Endothelial cell of umbilical vein (primary cell): Measurements from ENCODE around the gene POLN. TPM values are rescaled to one million over a fixed set of nuclear protein-coding genes. Genes with fewer than 3 reads are reported as not detected.

ENCODE experiments used
- BruUV-seq: library from RNA; stranded (reverse); fragments of 400-500 nt; replicated peaks from 2 replicates; lab custom pipeline; 2021; lab: Mats Ljungman, UMichigan
- CTCF ChIA-PET: fragments of 300-600, 350-600 bp; sonication (Branson Sonifier 250); formaldehyde crosslinking; loops from one replicate; lab custom pipeline; 2021; ENCODE audit warnings: antibody characterized with exemption, inconsistent platforms; lab: Charles Lee
- POLR2A ChIA-PET: fragments of 300-600, 350-600 bp; sonication (Branson Sonifier 250); formaldehyde crosslinking; loops from one replicate; lab custom pipeline; 2021; ENCODE audit warnings: antibody characterized with exemption, inconsistent platforms; lab: Charles Lee
- DNase-seq: peaks from one replicate; pipeline ENCODE4 v3.0.0-alpha.2; 2011; ENCODE audit warnings: low read depth, low spot score
- FAIRE-seq: peaks from 2 replicates; lab custom pipeline; 2011; peaks lifted over from hg19 to GRCh38; lab: Jason Lieb, UNC
- H2AFZ ChIP-seq: 2 replicates; pipeline ENCODE4 v1.6.0; 2012; ENCODE audit warnings: low read depth, low read length, control low read depth, inconsistent platforms
- H3K27ac ChIP-seq: 2 replicates; pipeline ENCODE4 v1.5.1; 2011; ENCODE audit warnings: low read depth, mild to moderate bottlenecking, control low read depth, low read length, moderate library complexity; ENCODE audit not compliant: insufficient read depth
- H3K27me3 ChIP-seq, 2 experiments: 2 replicates each; pipeline versions ENCODE4 v1.6.0 to v1.6.1; 2011; ENCODE audit warnings: low read length in 2 of 2, mixed read lengths in 1 of 2; ENCODE audit not compliant: control insufficient read depth in 2 of 2, insufficient read depth in 2 of 2
- H3K36me3 ChIP-seq, 2 experiments: 2 replicates in 1 of 2; 3 replicates in 1 of 2; pipeline ENCODE4 v1.5.1; 2011; ENCODE audit warnings: low read length in 2 of 2, mild to moderate bottlenecking in 1 of 2, moderate library complexity in 1 of 2; ENCODE audit not compliant: control insufficient read depth in 2 of 2, insufficient read depth in 2 of 2; ENCODE audit errors: extremely low read depth in 1 of 2
- H3K4me1 ChIP-seq: 3 replicates; pipeline ENCODE4 v1.5.1; 2011; ENCODE audit warnings: mild to moderate bottlenecking, low read length; ENCODE audit not compliant: control insufficient read depth, insufficient read depth; ENCODE audit errors: extremely low read depth
- H3K4me2 ChIP-seq: 2 replicates; pipeline ENCODE4 v1.6.1; 2011; ENCODE audit warnings: low read length, control low read depth, mixed read lengths; ENCODE audit not compliant: insufficient read depth
- H3K4me3 ChIP-seq, 3 experiments: fragments of 200-600 bp in 1 of 3; sonication (generic), shearing (Covaris generic) in 1 of 3; replicated peaks in 1 of 3; 2 replicates each; pipeline ENCODE4 v1.5.1; 2011 to 2016; ENCODE audit warnings: control low read depth in 3 of 3, low read length in 3 of 3, mild to moderate bottlenecking in 2 of 3, inconsistent platforms in 1 of 3, low read depth in 1 of 3, moderate library complexity in 1 of 3; ENCODE audit not compliant: insufficient read depth in 1 of 3
- H3K79me2 ChIP-seq: 2 replicates; pipeline ENCODE4 v1.6.0; 2012; ENCODE audit warnings: low read length, inconsistent platforms; ENCODE audit not compliant: control insufficient read depth, insufficient read depth
- H3K9ac ChIP-seq: replicated peaks from 2 replicates; pipeline ENCODE3; 2011; ENCODE audit warnings: low read length, control low read depth; ENCODE audit not compliant: insufficient read depth; ENCODE audit errors: extremely low read depth
- H3K9me1 ChIP-seq: replicated peaks from 3 replicates; pipeline ENCODE4 v1.6.0; 2011; ENCODE audit warnings: mild to moderate bottlenecking, low read length; ENCODE audit not compliant: control insufficient read depth, insufficient read depth; ENCODE audit errors: extremely low read depth
- H3K9me3 ChIP-seq: replicated peaks from 2 replicates; pipeline ENCODE4 v1.5.1; 2012; ENCODE audit warnings: low read length, inconsistent platforms; ENCODE audit not compliant: control insufficient read depth, insufficient read depth
- H4K20me1 ChIP-seq: replicated peaks from 2 replicates; pipeline ENCODE3; 2011; ENCODE audit warnings: mild to moderate bottlenecking, low read length; ENCODE audit not compliant: control insufficient read depth, insufficient read depth; ENCODE audit errors: extremely low read depth
- CTCF ChIP-seq, 2 donors: IDR thresholded peaks; 1 replicate in 1 of 2; 2 replicates in 1 of 2; pipeline ENCODE4 v1.5.1; 2011; ENCODE audit warnings: low read length in 2 of 2, mild to moderate bottlenecking in 2 of 2, moderate library complexity in 2 of 2, control low read depth in 1 of 2, inconsistent platforms in 1 of 2, low read depth in 1 of 2; ENCODE audit not compliant: insufficient read depth in 1 of 2; ENCODE audit errors: extremely low read depth in 1 of 2
- EZH2 ChIP-seq: IDR thresholded peaks from 2 replicates; pipeline ENCODE4 v1.6.1; 2012; ENCODE audit warnings: borderline replicate concordance, low read depth, mild to moderate bottlenecking, moderate library complexity, low read length, inconsistent platforms; ENCODE audit not compliant: severe bottlenecking
- FOS ChIP-seq: IDR thresholded peaks from 2 replicates; pipeline ENCODE4 v1.6.1; 2011; ENCODE audit warnings: mild to moderate bottlenecking, low read length, moderate library complexity, borderline replicate concordance; ENCODE audit not compliant: insufficient read depth
- GATA2 ChIP-seq: IDR thresholded peaks from 2 replicates; pipeline ENCODE4 v1.7.0; 2011; ENCODE audit warnings: low read depth, mild to moderate bottlenecking, moderate library complexity, mixed read lengths, low read length; ENCODE audit not compliant: insufficient read length, insufficient read depth
- MYC ChIP-seq: IDR thresholded peaks from one replicate; pipeline ENCODE4 v1.6.1; 2011; ENCODE audit warnings: mild to moderate bottlenecking, low read depth, low read length
- dilution Hi-C: fragments of 300-500 bp; cut with MboI; formaldehyde crosslinking; loops from one replicate; pipeline ENCODE4 v1.15.0; 2019; ENCODE audit warnings: low sequenced_read_pairs; ENCODE audit not compliant: extremely low pct_ligation_motif_present
- intact Hi-C: fragments of 100-400 bp; cut with micrococcal nuclease; formaldehyde crosslinking; loops from one replicate; pipeline ENCODE4 v1.10.0; 2022
- polyA plus RNA-seq, 4 experiments: library from polyadenylated mRNA; depleted of rRNA in 3 of 4; stranded (reverse) in 3 of 4; unstranded in 1 of 4; fragments of >200 nt; gene quantifications; 2 replicates each; pipeline versions ENCODE4 v1.2.1 to v1.2.3, GENCODE V29; 2011 to 2012; ENCODE audit warnings: missing spikeins in 1 of 4
- total RNA-seq: library from RNA; stranded (reverse); gene quantifications from 2 replicates; pipeline ENCODE4 v1.2.3, GENCODE V29; 2021

The POLN gene
- total and polyA plus RNA-seq, 2 donors (not counting 3 experiments of a cell fraction or from before 2014, with no cell fraction given) = 1.3 to 4.2 TPM

GRCh38 chr4:2075987-2076907 is 165.7 kb downstream of the POLN start:
- TF ChIP-seq CTCF (IDR thresholded peaks at IDR 0.05; ENCODE audit: extremely low read depth in 1 of 2, insufficient read depth in 1 of 2, low read depth in 1 of 2, low read length in 2 of 2) (no peak), GATA2 (no peak), FOS (no peak), EZH2 (no peak), MYC (no peak)
- DNase-seq (no peak), FAIRE-seq (no peak)
- Histone ChIP-seq H3K9ac (no peak overlapping the region), H3K4me3 (no peak overlapping the region), H4K20me1 (no peaks in the 10 kb centered on the region), H3K27me3 (no peaks in the 10 kb centered on the region), H3K27ac (no peak overlapping the region), H3K36me3 (no peaks in the 10 kb centered on the region), H3K9me1 (no peaks in the 10 kb centered on the region), H3K79me2 (no peaks in the 10 kb centered on the region), H3K9me3 (no peaks in the 10 kb centered on the region), H3K4me2 (no peak overlapping the region), H3K4me1 (no peaks in the 10 kb centered on the region), H2AFZ (no peak overlapping the region)
- ChIA-PET CTCF (no interaction called here), POLR2A (no interaction called here)
- intact Hi-C loops = no loop called here
- dilution Hi-C loops = no loop called here
- BruUV-seq = no TSS peak
